ENCODE data around the gene LSR. TPM values are rescaled to one million over a fixed set of nuclear protein-coding genes. Genes with fewer than 3 reads are reported as not detected.

The LSR gene
- total RNA-seq, 2 experiments from 2014 or later, result 20.0 to 20.6 TPM

GRCh38 chr19:35247526-35248309 lies 1.1 kb upstream of the LSR start:
- peaks cover 30% of the 10 kb centered on the region for H3K4me1 Mint-ChIP-seq (ENCODE audit: low read depth)
- peak; percentile 59 for TF ChIP-seq CTCF (IDR thresholded peaks at IDR 0.05)
- H3K36me3 Mint-ChIP-seq (ENCODE audit: low read depth), result peaks cover 14% of the 10 kb centered on the region
- no peaks in the 10 kb centered on the region for H3K27me3 Mint-ChIP-seq
- peaks cover 13% of the 10 kb centered on the region for H3K9me3 Mint-ChIP-seq
- peak; percentile 37 for ATAC-seq
- peak; percentile 65 for DNase-seq
- peak overlapping the region; percentile 93 for H3K27ac Mint-ChIP-seq
- POLR2A ChIA-PET, result interaction anchor here (0.6 to 1.1 kb wide), 5 partner anchors 11 to 105 kb away, joined by 3 to 5 read pairs (median 3); no protein-coding TSS in a partner anchor
- intact Hi-C loops (cut with micrococcal nuclease), result no loop called here
- CTCF ChIA-PET, result no interaction called here
- peak overlapping the region; percentile 87 for H3K4me3 Mint-ChIP-seq

GRCh38 chr19:35249146-35249847 lies 495 bp downstream of the LSR start:
- ATAC-seq (no peak), DNase-seq (no peak)
- intact Hi-C loops (cut with micrococcal nuclease), result no loop called here
- H3K27me3 Mint-ChIP-seq, result no peaks in the 10 kb centered on the region
- H3K27ac Mint-ChIP-seq, result peak overlapping the region; percentile 93
- CTCF ChIA-PET, result no interaction called here
- peaks cover 17% of the 10 kb centered on the region for H3K36me3 Mint-ChIP-seq (ENCODE audit: low read depth)
- H3K9me3 Mint-ChIP-seq, result peaks cover 6% of the 10 kb centered on the region
- peak overlapping the region; percentile 87 for H3K4me3 Mint-ChIP-seq
- POLR2A ChIA-PET, result interaction anchor here (2.1 kb wide), 1 partner anchor 21 kb away, joined by 8 read pairs; no protein-coding TSS in a partner anchor
- no peak for TF ChIP-seq CTCF (IDR thresholded peaks at IDR 0.05)
- H3K4me1 Mint-ChIP-seq (ENCODE audit: low read depth), result peaks cover 30% of the 10 kb centered on the region

GRCh38 chr19:35249848-35250711 lies 1.3 kb downstream of the LSR start:
- Mint-ChIP-seq H3K4me1 (ENCODE audit: low read depth) (peaks cover 30% of the 10 kb centered on the region), H3K27ac (no peak overlapping the region), H3K4me3 (peak overlapping the region; percentile 87), H3K27me3 (no peaks in the 10 kb centered on the region), H3K36me3 (ENCODE audit: low read depth) (peaks cover 17% of the 10 kb centered on the region), H3K9me3 (peaks cover 2% of the 10 kb centered on the region)
- DNase-seq (no peak), ATAC-seq (no peak)
- CTCF ChIA-PET, result interaction anchor here (1.0 to 1.6 kb wide), 3 partner anchors 8 to 96 kb away, joined by 3 to 5 read pairs (median 5); partner anchors contain the start of gene FXYD5
- TF ChIP-seq CTCF (IDR thresholded peaks at IDR 0.05), result no peak
- POLR2A ChIA-PET, result interaction anchor here (0.9 to 2.1 kb wide), 7 partner anchors 12 to 94 kb away, joined by 3 to 8 read pairs (median 5); no protein-coding TSS in a partner anchor
- intact Hi-C loops (cut with micrococcal nuclease), result no loop called here

- CTCF ChIA-PET, result interaction anchor here (1.0 to 1.6 kb wide), 3 partner anchors 10 to 97 kb away, joined by 3 to 5 read pairs (median 5); partner anchors contain the start of gene FXYD5
- POLR2A ChIA-PET, result interaction anchor here (0.6 to 2.1 kb wide), 6 partner anchors 11 to 132 kb away, joined by 3 to 8 read pairs (median 6); no protein-coding TSS in a partner anchor
- H3K9me3 Mint-ChIP-seq, result no peaks in the 10 kb centered on the region
- no peaks in the 10 kb centered on the region for H3K27me3 Mint-ChIP-seq
- no peak overlapping the region for H3K27ac Mint-ChIP-seq
- intact Hi-C loops (cut with micrococcal nuclease), result no loop called here
- peaks cover 17% of the 10 kb centered on the region for H3K36me3 Mint-ChIP-seq (ENCODE audit: low read depth)
- no peak overlapping the region for H3K4me3 Mint-ChIP-seq
- no peak for DNase-seq
- H3K4me1 Mint-ChIP-seq (ENCODE audit: low read depth), result peaks cover 35% of the 10 kb centered on the region
- no peak for TF ChIP-seq CTCF (IDR thresholded peaks at IDR 0.05)
- no peak for ATAC-seq
These were observed 2.7 kb downstream of the LSR start for GRCh38 chr19:35251456-35251855.
